ENCODE results near the gene CDNF.

GRCh38 chr10:14773551-14774213, 64.2 kb downstream of the CDNF start:
- TF ChIP-seq CTCF (IDR thresholded peaks at IDR 0.05), result no peak
- TF ChIP-seq POLR2AphosphoS5 (IDR thresholded peaks at IDR 0.05; ENCODE audit: low read depth, low read length), result no peak
- TF ChIP-seq JUND (IDR thresholded peaks at IDR 0.05), result no peak
- TF ChIP-seq RAD21 (IDR thresholded peaks at IDR 0.05; ENCODE audit: low read length), result no peak
- no peak for TF ChIP-seq MAX (IDR thresholded peaks at IDR 0.05; ENCODE audit: low read depth)
- no peak for TF ChIP-seq NRF1 (IDR thresholded peaks at IDR 0.05; ENCODE audit: low read depth, low read length)
- TF ChIP-seq REST (IDR thresholded peaks at IDR 0.05; ENCODE audit: low read depth, low read length), result no peak
- TF ChIP-seq USF2 (IDR thresholded peaks at IDR 0.05; ENCODE audit: borderline replicate concordance, low read depth, low read length), result no peak
- no peak for TF ChIP-seq TCF12 (IDR thresholded peaks at IDR 0.05)
- no peak for TF ChIP-seq SMC3 (IDR thresholded peaks at IDR 0.05; ENCODE audit: low read depth, low read length)
- TF ChIP-seq MXI1 (IDR thresholded peaks at IDR 0.05; ENCODE audit: low read depth, low read length), result no peak
- TF ChIP-seq, protein P1, sequence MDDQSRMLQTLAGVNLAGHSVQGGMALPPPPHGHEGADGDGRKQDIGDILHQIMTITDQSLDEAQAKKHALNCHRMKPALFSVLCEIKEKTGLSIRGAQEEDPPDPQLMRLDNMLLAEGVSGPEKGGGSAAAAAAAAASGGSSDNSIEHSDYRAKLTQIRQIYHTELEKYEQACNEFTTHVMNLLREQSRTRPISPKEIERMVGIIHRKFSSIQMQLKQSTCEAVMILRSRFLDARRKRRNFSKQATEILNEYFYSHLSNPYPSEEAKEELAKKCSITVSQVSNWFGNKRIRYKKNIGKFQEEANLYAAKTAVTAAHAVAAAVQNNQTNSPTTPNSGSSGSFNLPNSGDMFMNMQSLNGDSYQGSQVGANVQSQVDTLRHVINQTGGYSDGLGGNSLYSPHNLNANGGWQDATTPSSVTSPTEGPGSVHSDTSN (IDR thresholded peaks at IDR 0.05), result no peak
- TF ChIP-seq USF1 (IDR thresholded peaks at IDR 0.05; ENCODE audit: borderline replicate concordance, low read depth), result no peak
- TF ChIP-seq EP300 (IDR thresholded peaks at IDR 0.05; ENCODE audit: borderline replicate concordance in 1 of 2, low read depth in 1 of 2, low read length in 1 of 2), result no peak
